ENCODE data around the gene RGS13. TPM values are rescaled to one million over a fixed set of nuclear protein-coding genes. Genes with fewer than 3 reads are reported as not detected.

RGS13 gene
- total RNA-seq, 2 experiments from 2014 or later, result 80.4 to 214 TPM

- TF ChIP-seq CTCF (conservative IDR thresholded peaks at IDR 0.05; ENCODE audit: low read length) (no peak), EZH2phosphoT487 (IDR thresholded peaks at IDR 0.05; ENCODE audit: borderline replicate concordance, low read depth, low read length) (no peak)
- CTCF ChIA-PET (ENCODE audit: unreplicated experiment), result no interaction called here
- DNase-seq (ENCODE audit: low spot score), result no peak
- POLR2A ChIA-PET, result no interaction called here
- no peaks in the 10 kb centered on the region for H4K20me1 ChIP-seq (ENCODE audit: insufficient read depth, low read length)
- no TSS peak for BruUV-seq (replicated peaks)
- no peak overlapping the region for H2AFZ ChIP-seq (ENCODE audit: low read length)
- H3K9me2 ChIP-seq (ENCODE audit: insufficient read depth, low read length), result no peaks in the 10 kb centered on the region
- no peak overlapping the region for H3K4me2 ChIP-seq (ENCODE audit: low read length)
- H3K4me3 ChIP-seq (ENCODE audit: low read depth, low read length, poor library complexity, severe bottlenecking), result no peak overlapping the region
- no peak overlapping the region for H3K27ac ChIP-seq (ENCODE audit: low read depth, low read length, poor library complexity, severe bottlenecking)
- H3K9me3 ChIP-seq (ENCODE audit: low read length), result no peaks in the 10 kb centered on the region
- no peaks in the 10 kb centered on the region for H3K4me1 ChIP-seq (ENCODE audit: insufficient read depth, low read length, poor library complexity, severe bottlenecking)
- peaks cover 16% of the 10 kb centered on the region for H3K36me3 ChIP-seq (ENCODE audit: insufficient read depth, low read length)
- intact Hi-C loops (cut with micrococcal nuclease; ENCODE audit: unreplicated experiment), result no loop called here
- H3K79me2 ChIP-seq (ENCODE audit: insufficient read depth, low read depth, low read length), result no peaks in the 10 kb centered on the region
These were observed 32.5 kb downstream of the RGS13 start for GRCh38 chr1:192668409-192668983.

- peaks cover 16% of the 10 kb centered on the region for H3K36me3 ChIP-seq (ENCODE audit: insufficient read depth, low read length)
- no peak overlapping the region for H3K4me2 ChIP-seq (ENCODE audit: low read length)
- intact Hi-C loops (cut with micrococcal nuclease; ENCODE audit: unreplicated experiment), result no loop called here
- ChIA-PET CTCF (ENCODE audit: unreplicated experiment) (no interaction called here), POLR2A (no interaction called here)
- H3K9me3 ChIP-seq (ENCODE audit: low read length), result no peaks in the 10 kb centered on the region
- no peaks in the 10 kb centered on the region for H4K20me1 ChIP-seq (ENCODE audit: insufficient read depth, low read length)
- H3K79me2 ChIP-seq (ENCODE audit: insufficient read depth, low read depth, low read length), result no peaks in the 10 kb centered on the region
- H3K4me1 ChIP-seq (ENCODE audit: insufficient read depth, low read length, poor library complexity, severe bottlenecking), result no peaks in the 10 kb centered on the region
- H3K9me2 ChIP-seq (ENCODE audit: insufficient read depth, low read length), result no peaks in the 10 kb centered on the region
- DNase-seq (ENCODE audit: low spot score), result no peak
- TF ChIP-seq CTCF (conservative IDR thresholded peaks at IDR 0.05; ENCODE audit: low read length) (no peak), EZH2phosphoT487 (IDR thresholded peaks at IDR 0.05; ENCODE audit: borderline replicate concordance, low read depth, low read length) (no peak)
- BruUV-seq (replicated peaks), result no TSS peak
- no peak overlapping the region for H3K27ac ChIP-seq (ENCODE audit: low read depth, low read length, poor library complexity, severe bottlenecking)
- H3K4me3 ChIP-seq (ENCODE audit: low read depth, low read length, poor library complexity, severe bottlenecking), result no peak overlapping the region
- H2AFZ ChIP-seq (ENCODE audit: low read length), result no peak overlapping the region
These were observed 33.2 kb downstream of the RGS13 start for GRCh38 chr1:192669174-192669573.

GRCh38 chr1:192675716-192676115 is 39.8 kb downstream of the RGS13 start:
- H3K27ac ChIP-seq (ENCODE audit: low read depth, low read length, poor library complexity, severe bottlenecking), result no peak overlapping the region
- no peaks in the 10 kb centered on the region; the same call in 1 of the 2 replicates for H3K36me3 ChIP-seq (ENCODE audit: insufficient read depth, low read length)
- H2AFZ ChIP-seq (ENCODE audit: low read length), result no peak overlapping the region
- no peak overlapping the region for H3K4me3 ChIP-seq (ENCODE audit: low read depth, low read length, poor library complexity, severe bottlenecking)
- BruUV-seq (replicated peaks), result no TSS peak
- H3K4me2 ChIP-seq (ENCODE audit: low read length), result no peak overlapping the region
- intact Hi-C loops (cut with micrococcal nuclease; ENCODE audit: unreplicated experiment), result no loop called here
- H3K9me3 ChIP-seq (ENCODE audit: low read length), result no peaks in the 10 kb centered on the region
- no peaks in the 10 kb centered on the region for H3K79me2 ChIP-seq (ENCODE audit: insufficient read depth, low read depth, low read length)
- ChIA-PET CTCF (ENCODE audit: unreplicated experiment) (no interaction called here), POLR2A (interaction anchor here (0.6 to 0.8 kb wide), 3 partner anchors 12 to 52 kb away, joined by 3 to 4 read pairs (median 3); no protein-coding TSS in a partner anchor)
- H4K20me1 ChIP-seq (ENCODE audit: insufficient read depth, low read length), result no peaks in the 10 kb centered on the region
- TF ChIP-seq EZH2phosphoT487 (IDR thresholded peaks at IDR 0.05; ENCODE audit: borderline replicate concordance, low read depth, low read length) (no peak), CTCF (conservative IDR thresholded peaks at IDR 0.05; ENCODE audit: low read length) (no peak)
- H3K9me2 ChIP-seq (ENCODE audit: insufficient read depth, low read length), result no peaks in the 10 kb centered on the region
- no peaks in the 10 kb centered on the region for H3K4me1 ChIP-seq (ENCODE audit: insufficient read depth, low read length, poor library complexity, severe bottlenecking)
- DNase-seq (ENCODE audit: low spot score), result no peak

All from OCI-LY7 (cell line).